GM23338 (cell line): ENCODE results near the gene STARD4. TPM values are rescaled to one million over a fixed set of nuclear protein-coding genes. Genes with fewer than 3 reads are reported as not detected.

ENCODE experiments used
- ATAC-seq: fragments of 200-7000 bp; cut with Tn5 transposase; 3 replicates; pipeline ENCODE4 v1.9.1; 2020
- DNase-seq: peaks from one replicate; pipeline ENCODE4 v3.0.0-alpha.2; 2015; ENCODE audit warnings: low spot score
- H2AFZ ChIP-seq: fragments of 200-600 bp; sonication (generic); 2 replicates; pipeline ENCODE4 v1.8.0; 2016; ENCODE audit warnings: antibody characterized with exemption, mild to moderate bottlenecking, moderate library complexity
- H3F3A ChIP-seq: fragments of 200-600 bp; sonication (generic); replicated peaks from 2 replicates; pipeline ENCODE4 v1.8.0; 2017; ENCODE audit warnings: antibody characterized with exemption, mixed run types, low read depth
- H3K27ac ChIP-seq: fragments of 200-600 bp; sonication (generic); 2 replicates; pipeline ENCODE4 v1.6.1; 2016; ENCODE audit warnings: low read depth
- H3K27me3 ChIP-seq: fragments of 200-600 bp; sonication (generic); 2 replicates; pipeline ENCODE4 v1.8.0; 2016; ENCODE audit warnings: mild to moderate bottlenecking, mixed run types, moderate library complexity; ENCODE audit not compliant: insufficient read depth
- H3K36me3 ChIP-seq: fragments of 200-600 bp; sonication (generic); 2 replicates; pipeline ENCODE4 v1.8.0; 2016; ENCODE audit warnings: mild to moderate bottlenecking; ENCODE audit not compliant: insufficient read depth
- H3K4me1 ChIP-seq: fragments of 200-600 bp; sonication (generic); 2 replicates; pipeline ENCODE4 v1.8.0; 2016; ENCODE audit warnings: mild to moderate bottlenecking, moderate library complexity; ENCODE audit not compliant: insufficient read depth
- H3K4me2 ChIP-seq: fragments of 200-600 bp; sonication (generic); 2 replicates; pipeline ENCODE4 v1.7.1; 2017; ENCODE audit warnings: mixed run types
- H3K4me3 ChIP-seq: fragments of 200-600 bp; sonication (generic); 2 replicates; pipeline ENCODE4 v1.6.1; 2016; ENCODE audit warnings: mixed run types
- H3K79me2 ChIP-seq: fragments of 200-600 bp; sonication (generic); replicated peaks from 2 replicates; pipeline ENCODE4 v1.8.0; 2017; ENCODE audit warnings: mild to moderate bottlenecking; ENCODE audit not compliant: insufficient read depth
- H3K9me2 ChIP-seq: fragments of 200-600 bp; sonication (generic); 2 replicates; pipeline ENCODE4 v1.8.0; 2017; ENCODE audit not compliant: insufficient read depth
- H4K20me1 ChIP-seq: fragments of 200-600 bp; sonication (generic); replicated peaks from 2 replicates; pipeline ENCODE4 v1.8.0; 2017; ENCODE audit warnings: mild to moderate bottlenecking; ENCODE audit not compliant: insufficient read depth
- H3K27ac Mint-ChIP-seq: 2 replicates; pipeline ENCODE4 v1.8.0; 2020; ENCODE audit warnings: inconsistent platforms, mild to moderate bottlenecking, moderate library complexity, mixed read lengths
- H3K27me3 Mint-ChIP-seq: 3 replicates; pipeline ENCODE4 v1.8.0; 2022; ENCODE audit warnings: low read depth, mild to moderate bottlenecking, moderate library complexity, mixed read lengths, inconsistent platforms; ENCODE audit not compliant: insufficient read depth, poor library complexity
- H3K36me3 Mint-ChIP-seq: 3 replicates; pipeline ENCODE4 v1.8.0; 2021; ENCODE audit warnings: low read depth, mild to moderate bottlenecking, inconsistent platforms, moderate library complexity, mixed read lengths
- H3K4me1 Mint-ChIP-seq: 3 replicates; pipeline ENCODE4 v1.8.0; 2020; ENCODE audit warnings: mild to moderate bottlenecking, inconsistent platforms, mixed read lengths
- H3K4me3 Mint-ChIP-seq: 3 replicates; pipeline ENCODE4 v1.8.0; 2021; ENCODE audit warnings: moderate library complexity, mild to moderate bottlenecking, inconsistent platforms, mixed read lengths
- H3K9me3 Mint-ChIP-seq: 3 replicates; pipeline ENCODE4 v1.8.0; 2020; ENCODE audit warnings: moderate library complexity, mild to moderate bottlenecking, inconsistent platforms, mixed read lengths
- CREB1 ChIP-seq: fragments of 250-450 bp; sonication (Bioruptor Pico); IDR thresholded peaks from 2 replicates; pipeline ENCODE4 v1.5.0; 2020; ENCODE audit warnings: low read depth, mild to moderate bottlenecking, moderate library complexity
- EZH2 ChIP-seq: fragments of 200-600 bp; sonication (generic); IDR thresholded peaks from one replicate; pipeline ENCODE4 v1.8.0; 2017; ENCODE audit warnings: antibody characterized with exemption, mild to moderate bottlenecking, low read depth; ENCODE audit not compliant: unreplicated experiment
- EZH2phosphoT487 ChIP-seq: fragments of 200-600 bp; sonication (generic); IDR thresholded peaks from one replicate; pipeline ENCODE4 v1.8.1; 2018; ENCODE audit warnings: antibody characterized with exemption; ENCODE audit not compliant: unreplicated experiment
- JUNB ChIP-seq: IDR thresholded peaks from one replicate; pipeline ENCODE4 v1.6.1; 2016; ENCODE audit warnings: antibody characterized with exemption; ENCODE audit not compliant: unreplicated experiment
- NANOG ChIP-seq: IDR thresholded peaks from 2 replicates; pipeline ENCODE4 v1.6.1; 2016; ENCODE audit warnings: antibody characterized with exemption, borderline replicate concordance
- POLR2AphosphoS5 ChIP-seq: IDR thresholded peaks from 2 replicates; pipeline ENCODE4 v1.6.1; 2016; ENCODE audit warnings: antibody characterized with exemption, low read depth
- STAT1 ChIP-seq: IDR thresholded peaks from one replicate; pipeline ENCODE4 v1.6.1; 2016; ENCODE audit warnings: antibody characterized with exemption; ENCODE audit not compliant: unreplicated experiment
- ZNF114 ChIP-seq: fragments of 250-450 bp; sonication (Bioruptor Pico); IDR thresholded peaks from 2 replicates; pipeline ENCODE4 v1.5.0; 2020; ENCODE audit warnings: mild to moderate bottlenecking, moderate library complexity
- ZNF331 ChIP-seq: fragments of 250-450 bp; sonication (Bioruptor Pico); IDR thresholded peaks from 2 replicates; pipeline ENCODE4 v1.5.0; 2020; ENCODE audit warnings: low read depth, mild to moderate bottlenecking, moderate library complexity
- polyA plus RNA-seq: library from polyadenylated mRNA; unstranded; fragments of >200 nt; fragmentation: Nextera tagmentation; extraction: Ambion mirVana; gene quantifications from 2 replicates; pipeline ENCODE4 v1.2.1, GENCODE V29; 2016
- total RNA-seq: library from RNA; depleted of rRNA; stranded (reverse); fragments of >200 nt; shearing (Covaris generic); gene quantifications from 2 replicates; pipeline ENCODE4 v1.2.3, GENCODE V29; 2014
- TF ChIP-seq, protein P1 (sequence below): IDR thresholded peaks from 2 replicates; pipeline ENCODE4 v1.6.1; 2016; ENCODE audit warnings: antibody characterized with exemption
- TF ChIP-seq, protein P2 (sequence below): IDR thresholded peaks from one replicate; pipeline ENCODE4 v1.6.1; 2018; ENCODE audit warnings: antibody characterized with exemption; ENCODE audit not compliant: unreplicated experiment
- TF ChIP-seq, protein P3 (sequence below), 2 experiments: fragments of 200-600 bp in 1 of 2; sonication (generic) in 1 of 2; conservative IDR thresholded peaks; 2 replicates each; pipeline versions ENCODE4 v1.5.1 to v1.6.1; 2016 to 2017; ENCODE audit warnings: antibody characterized with exemption in 2 of 2, low read depth in 2 of 2, mild to moderate bottlenecking in 2 of 2, moderate library complexity in 1 of 2
- TF ChIP-seq, protein P4 (sequence below): fragments of 250-450 bp; sonication (Bioruptor Pico); IDR thresholded peaks from 2 replicates; pipeline ENCODE4 v1.5.0; 2020; ENCODE audit warnings: mild to moderate bottlenecking, moderate library complexity

The STARD4 gene
- total and polyA plus RNA-seq, 2 experiments from 2014 or later, result 25.0 to 92.0 TPM

DNA sequence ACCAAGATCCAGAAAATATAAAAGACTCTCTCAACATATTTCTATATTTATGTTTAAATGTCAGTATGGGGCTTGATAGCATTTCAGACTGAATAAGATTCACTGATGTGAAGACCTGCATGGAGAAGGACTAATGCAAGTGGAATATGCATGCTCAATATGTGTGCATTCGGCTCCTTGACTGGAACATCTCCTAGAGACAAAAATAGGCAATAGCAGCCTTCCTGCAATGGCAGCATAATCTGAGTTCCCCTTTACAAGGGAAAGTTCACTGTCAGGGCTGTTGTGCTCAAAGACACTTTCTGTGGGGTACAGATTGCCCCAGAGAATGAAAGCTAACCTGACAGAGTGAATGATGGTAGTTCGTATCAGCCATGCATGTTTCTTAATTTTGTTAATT, 42.4 kb downstream of the STARD4 start:
- no peak for DNase-seq
- no peaks in the 10 kb centered on the region for H3K79me2 ChIP-seq
- no peak overlapping the region for H3K4me2 ChIP-seq
- no peak for ATAC-seq
- H3K27me3 ChIP-seq, result no peaks in the 10 kb centered on the region
- no peaks in the 10 kb centered on the region for H3K4me1 ChIP-seq
- Mint-ChIP-seq H3K4me3 (no peak overlapping the region), H3K9me3 (peaks cover 2% of the 10 kb centered on the region; the same call in 1 of the 3 replicates), H3K4me1 (no peaks in the 10 kb centered on the region), H3K27ac (no peak overlapping the region), H3K27me3 (no peaks in the 10 kb centered on the region), H3K36me3 (peaks cover 2% of the 10 kb centered on the region; the same call in 2 of the 3 replicates)
- no peak overlapping the region for H3K27ac ChIP-seq
- H3K9me2 ChIP-seq, result peaks cover 9% of the 10 kb centered on the region; the same call in 1 of the 2 replicates
- TF ChIP-seq EZH2 (no peak), EZH2phosphoT487 (no peak), CREB1 (CRISPR knock-in tag) (no peak), JUNB (no peak), POLR2AphosphoS5 (no peak), ZNF114 (no peak), STAT1 (no peak), NANOG (no peak), ZNF331 (CRISPR knock-in tag) (no peak)
- TF ChIP-seq, protein P1, sequence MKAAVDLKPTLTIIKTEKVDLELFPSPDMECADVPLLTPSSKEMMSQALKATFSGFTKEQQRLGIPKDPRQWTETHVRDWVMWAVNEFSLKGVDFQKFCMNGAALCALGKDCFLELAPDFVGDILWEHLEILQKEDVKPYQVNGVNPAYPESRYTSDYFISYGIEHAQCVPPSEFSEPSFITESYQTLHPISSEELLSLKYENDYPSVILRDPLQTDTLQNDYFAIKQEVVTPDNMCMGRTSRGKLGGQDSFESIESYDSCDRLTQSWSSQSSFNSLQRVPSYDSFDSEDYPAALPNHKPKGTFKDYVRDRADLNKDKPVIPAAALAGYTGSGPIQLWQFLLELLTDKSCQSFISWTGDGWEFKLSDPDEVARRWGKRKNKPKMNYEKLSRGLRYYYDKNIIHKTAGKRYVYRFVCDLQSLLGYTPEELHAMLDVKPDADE, result no peak
- TF ChIP-seq, protein P2, sequence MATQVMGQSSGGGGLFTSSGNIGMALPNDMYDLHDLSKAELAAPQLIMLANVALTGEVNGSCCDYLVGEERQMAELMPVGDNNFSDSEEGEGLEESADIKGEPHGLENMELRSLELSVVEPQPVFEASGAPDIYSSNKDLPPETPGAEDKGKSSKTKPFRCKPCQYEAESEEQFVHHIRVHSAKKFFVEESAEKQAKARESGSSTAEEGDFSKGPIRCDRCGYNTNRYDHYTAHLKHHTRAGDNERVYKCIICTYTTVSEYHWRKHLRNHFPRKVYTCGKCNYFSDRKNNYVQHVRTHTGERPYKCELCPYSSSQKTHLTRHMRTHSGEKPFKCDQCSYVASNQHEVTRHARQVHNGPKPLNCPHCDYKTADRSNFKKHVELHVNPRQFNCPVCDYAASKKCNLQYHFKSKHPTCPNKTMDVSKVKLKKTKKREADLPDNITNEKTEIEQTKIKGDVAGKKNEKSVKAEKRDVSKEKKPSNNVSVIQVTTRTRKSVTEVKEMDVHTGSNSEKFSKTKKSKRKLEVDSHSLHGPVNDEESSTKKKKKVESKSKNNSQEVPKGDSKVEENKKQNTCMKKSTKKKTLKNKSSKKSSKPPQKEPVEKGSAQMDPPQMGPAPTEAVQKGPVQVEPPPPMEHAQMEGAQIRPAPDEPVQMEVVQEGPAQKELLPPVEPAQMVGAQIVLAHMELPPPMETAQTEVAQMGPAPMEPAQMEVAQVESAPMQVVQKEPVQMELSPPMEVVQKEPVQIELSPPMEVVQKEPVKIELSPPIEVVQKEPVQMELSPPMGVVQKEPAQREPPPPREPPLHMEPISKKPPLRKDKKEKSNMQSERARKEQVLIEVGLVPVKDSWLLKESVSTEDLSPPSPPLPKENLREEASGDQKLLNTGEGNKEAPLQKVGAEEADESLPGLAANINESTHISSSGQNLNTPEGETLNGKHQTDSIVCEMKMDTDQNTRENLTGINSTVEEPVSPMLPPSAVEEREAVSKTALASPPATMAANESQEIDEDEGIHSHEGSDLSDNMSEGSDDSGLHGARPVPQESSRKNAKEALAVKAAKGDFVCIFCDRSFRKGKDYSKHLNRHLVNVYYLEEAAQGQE, result no peak
- TF ChIP-seq, protein P3, sequence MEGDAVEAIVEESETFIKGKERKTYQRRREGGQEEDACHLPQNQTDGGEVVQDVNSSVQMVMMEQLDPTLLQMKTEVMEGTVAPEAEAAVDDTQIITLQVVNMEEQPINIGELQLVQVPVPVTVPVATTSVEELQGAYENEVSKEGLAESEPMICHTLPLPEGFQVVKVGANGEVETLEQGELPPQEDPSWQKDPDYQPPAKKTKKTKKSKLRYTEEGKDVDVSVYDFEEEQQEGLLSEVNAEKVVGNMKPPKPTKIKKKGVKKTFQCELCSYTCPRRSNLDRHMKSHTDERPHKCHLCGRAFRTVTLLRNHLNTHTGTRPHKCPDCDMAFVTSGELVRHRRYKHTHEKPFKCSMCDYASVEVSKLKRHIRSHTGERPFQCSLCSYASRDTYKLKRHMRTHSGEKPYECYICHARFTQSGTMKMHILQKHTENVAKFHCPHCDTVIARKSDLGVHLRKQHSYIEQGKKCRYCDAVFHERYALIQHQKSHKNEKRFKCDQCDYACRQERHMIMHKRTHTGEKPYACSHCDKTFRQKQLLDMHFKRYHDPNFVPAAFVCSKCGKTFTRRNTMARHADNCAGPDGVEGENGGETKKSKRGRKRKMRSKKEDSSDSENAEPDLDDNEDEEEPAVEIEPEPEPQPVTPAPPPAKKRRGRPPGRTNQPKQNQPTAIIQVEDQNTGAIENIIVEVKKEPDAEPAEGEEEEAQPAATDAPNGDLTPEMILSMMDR (conservative IDR thresholded peaks at IDR 0.05; ENCODE audit: low read depth in 2 of 2), result no peak
- TF ChIP-seq, protein P4, sequence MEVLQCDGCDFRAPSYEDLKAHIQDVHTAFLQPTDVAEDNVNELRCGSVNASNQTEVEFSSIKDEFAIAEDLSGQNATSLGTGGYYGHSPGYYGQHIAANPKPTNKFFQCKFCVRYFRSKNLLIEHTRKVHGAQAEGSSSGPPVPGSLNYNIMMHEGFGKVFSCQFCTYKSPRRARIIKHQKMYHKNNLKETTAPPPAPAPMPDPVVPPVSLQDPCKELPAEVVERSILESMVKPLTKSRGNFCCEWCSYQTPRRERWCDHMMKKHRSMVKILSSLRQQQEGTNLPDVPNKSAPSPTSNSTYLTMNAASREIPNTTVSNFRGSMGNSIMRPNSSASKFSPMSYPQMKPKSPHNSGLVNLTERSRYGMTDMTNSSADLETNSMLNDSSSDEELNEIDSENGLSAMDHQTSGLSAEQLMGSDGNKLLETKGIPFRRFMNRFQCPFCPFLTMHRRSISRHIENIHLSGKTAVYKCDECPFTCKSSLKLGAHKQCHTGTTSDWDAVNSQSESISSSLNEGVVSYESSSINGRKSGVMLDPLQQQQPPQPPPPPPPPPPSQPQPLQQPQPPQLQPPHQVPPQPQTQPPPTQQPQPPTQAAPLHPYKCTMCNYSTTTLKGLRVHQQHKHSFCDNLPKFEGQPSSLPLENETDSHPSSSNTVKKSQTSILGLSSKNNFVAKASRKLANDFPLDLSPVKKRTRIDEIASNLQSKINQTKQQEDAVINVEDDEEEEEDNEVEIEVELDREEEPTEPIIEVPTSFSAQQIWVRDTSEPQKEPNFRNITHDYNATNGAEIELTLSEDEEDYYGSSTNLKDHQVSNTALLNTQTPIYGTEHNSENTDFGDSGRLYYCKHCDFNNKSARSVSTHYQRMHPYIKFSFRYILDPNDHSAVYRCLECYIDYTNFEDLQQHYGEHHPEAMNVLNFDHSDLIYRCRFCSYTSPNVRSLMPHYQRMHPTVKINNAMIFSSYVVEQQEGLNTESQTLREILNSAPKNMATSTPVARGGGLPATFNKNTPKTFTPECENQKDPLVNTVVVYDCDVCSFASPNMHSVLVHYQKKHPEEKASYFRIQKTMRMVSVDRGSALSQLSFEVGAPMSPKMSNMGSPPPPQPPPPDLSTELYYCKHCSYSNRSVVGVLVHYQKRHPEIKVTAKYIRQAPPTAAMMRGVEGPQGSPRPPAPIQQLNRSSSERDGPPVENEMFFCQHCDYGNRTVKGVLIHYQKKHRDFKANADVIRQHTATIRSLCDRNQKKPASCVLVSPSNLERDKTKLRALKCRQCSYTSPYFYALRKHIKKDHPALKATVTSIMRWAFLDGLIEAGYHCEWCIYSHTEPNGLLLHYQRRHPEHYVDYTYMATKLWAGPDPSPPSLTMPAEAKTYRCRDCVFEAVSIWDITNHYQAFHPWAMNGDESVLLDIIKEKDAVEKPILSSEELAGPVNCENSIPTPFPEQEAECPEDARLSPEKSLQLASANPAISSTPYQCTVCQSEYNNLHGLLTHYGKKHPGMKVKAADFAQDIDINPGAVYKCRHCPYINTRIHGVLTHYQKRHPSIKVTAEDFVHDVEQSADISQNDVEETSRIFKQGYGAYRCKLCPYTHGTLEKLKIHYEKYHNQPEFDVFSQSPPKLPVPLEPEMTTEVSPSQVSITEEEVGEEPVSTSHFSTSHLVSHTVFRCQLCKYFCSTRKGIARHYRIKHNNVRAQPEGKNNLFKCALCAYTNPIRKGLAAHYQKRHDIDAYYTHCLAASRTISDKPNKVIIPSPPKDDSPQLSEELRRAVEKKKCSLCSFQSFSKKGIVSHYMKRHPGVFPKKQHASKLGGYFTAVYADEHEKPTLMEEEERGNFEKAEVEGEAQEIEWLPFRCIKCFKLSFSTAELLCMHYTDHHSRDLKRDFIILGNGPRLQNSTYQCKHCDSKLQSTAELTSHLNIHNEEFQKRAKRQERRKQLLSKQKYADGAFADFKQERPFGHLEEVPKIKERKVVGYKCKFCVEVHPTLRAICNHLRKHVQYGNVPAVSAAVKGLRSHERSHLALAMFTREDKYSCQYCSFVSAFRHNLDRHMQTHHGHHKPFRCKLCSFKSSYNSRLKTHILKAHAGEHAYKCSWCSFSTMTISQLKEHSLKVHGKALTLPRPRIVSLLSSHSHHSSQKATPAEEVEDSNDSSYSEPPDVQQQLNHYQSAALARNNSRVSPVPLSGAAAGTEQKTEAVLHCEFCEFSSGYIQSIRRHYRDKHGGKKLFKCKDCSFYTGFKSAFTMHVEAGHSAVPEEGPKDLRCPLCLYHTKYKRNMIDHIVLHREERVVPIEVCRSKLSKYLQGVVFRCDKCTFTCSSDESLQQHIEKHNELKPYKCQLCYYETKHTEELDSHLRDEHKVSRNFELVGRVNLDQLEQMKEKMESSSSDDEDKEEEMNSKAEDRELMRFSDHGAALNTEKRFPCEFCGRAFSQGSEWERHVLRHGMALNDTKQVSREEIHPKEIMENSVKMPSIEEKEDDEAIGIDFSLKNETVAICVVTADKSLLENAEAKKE (CRISPR knock-in tag), result no peak
- H3F3A ChIP-seq, result no peaks in the 10 kb centered on the region
- H4K20me1 ChIP-seq, result no peaks in the 10 kb centered on the region
- H3K36me3 ChIP-seq, result no peaks in the 10 kb centered on the region
- no peak overlapping the region for H3K4me3 ChIP-seq
- H2AFZ ChIP-seq, result no peak overlapping the region
